GM12875 (cell line): ENCODE results near the gene TBX21.

Experiments used
- H3K4me3 ChIP-seq: one replicate; pipeline ENCODE4 v1.5.1; 2011; ENCODE audit warnings: low read depth, low read length, control low read depth
- TF ChIP-seq, protein P1 (sequence below): IDR thresholded peaks from 2 replicates; pipeline ENCODE4 v1.5.1; 2011; ENCODE audit warnings: low read depth, mild to moderate bottlenecking, control low read depth, inconsistent platforms, low read length, moderate library complexity, borderline replicate concordance; ENCODE audit not compliant: insufficient read depth

TBX21 gene

DNA sequence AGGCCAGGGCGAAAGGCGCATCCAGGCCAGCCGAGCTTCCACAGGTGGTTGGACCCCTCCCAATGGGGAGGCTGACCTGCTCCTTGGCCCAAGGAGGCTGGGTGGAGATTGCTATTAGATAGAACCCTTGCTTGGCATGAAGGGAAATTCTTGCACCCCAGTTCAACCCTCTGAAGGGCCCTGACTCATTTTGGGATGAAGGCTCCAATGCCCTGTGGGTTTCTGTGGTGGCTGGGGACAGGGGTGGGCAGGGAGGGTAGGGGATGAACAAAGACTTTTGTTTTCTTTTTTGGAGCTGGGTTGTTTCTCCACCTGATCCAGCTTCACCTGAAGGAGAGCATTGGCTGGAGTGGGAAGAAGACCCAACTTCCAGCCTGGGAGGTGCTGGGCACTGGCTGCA is 16.7 kb upstream of the TBX21 start:
- TF ChIP-seq, protein P1, sequence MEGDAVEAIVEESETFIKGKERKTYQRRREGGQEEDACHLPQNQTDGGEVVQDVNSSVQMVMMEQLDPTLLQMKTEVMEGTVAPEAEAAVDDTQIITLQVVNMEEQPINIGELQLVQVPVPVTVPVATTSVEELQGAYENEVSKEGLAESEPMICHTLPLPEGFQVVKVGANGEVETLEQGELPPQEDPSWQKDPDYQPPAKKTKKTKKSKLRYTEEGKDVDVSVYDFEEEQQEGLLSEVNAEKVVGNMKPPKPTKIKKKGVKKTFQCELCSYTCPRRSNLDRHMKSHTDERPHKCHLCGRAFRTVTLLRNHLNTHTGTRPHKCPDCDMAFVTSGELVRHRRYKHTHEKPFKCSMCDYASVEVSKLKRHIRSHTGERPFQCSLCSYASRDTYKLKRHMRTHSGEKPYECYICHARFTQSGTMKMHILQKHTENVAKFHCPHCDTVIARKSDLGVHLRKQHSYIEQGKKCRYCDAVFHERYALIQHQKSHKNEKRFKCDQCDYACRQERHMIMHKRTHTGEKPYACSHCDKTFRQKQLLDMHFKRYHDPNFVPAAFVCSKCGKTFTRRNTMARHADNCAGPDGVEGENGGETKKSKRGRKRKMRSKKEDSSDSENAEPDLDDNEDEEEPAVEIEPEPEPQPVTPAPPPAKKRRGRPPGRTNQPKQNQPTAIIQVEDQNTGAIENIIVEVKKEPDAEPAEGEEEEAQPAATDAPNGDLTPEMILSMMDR: no peak
- no peak overlapping the region for H3K4me3 ChIP-seq

DNA sequence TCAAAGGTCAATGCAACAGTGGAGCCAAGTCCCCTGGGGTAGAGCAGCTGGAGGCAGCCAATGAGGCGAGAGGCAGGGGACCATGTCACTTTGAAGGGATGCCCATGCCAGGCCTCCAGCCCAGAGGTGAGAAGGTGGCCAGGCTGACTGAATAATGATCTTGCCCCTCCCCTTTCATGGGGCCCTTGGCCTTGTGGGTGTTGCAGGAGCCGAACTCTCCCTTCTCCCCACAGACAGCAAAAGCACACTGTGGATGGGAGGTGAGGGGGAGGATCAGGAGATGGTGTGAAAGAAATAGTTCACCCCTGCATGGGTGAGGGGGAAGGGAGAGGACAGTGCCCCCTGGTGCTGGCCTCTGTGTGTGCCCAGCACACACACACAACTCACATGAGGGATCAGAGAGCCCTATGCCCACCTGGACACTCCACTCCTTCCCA is 15.8 kb upstream of the TBX21 start:
- H3K4me3 ChIP-seq: no peak overlapping the region
- TF ChIP-seq, protein P1: peak; percentile 44; the same call in 1 of the 2 replicates

DNA sequence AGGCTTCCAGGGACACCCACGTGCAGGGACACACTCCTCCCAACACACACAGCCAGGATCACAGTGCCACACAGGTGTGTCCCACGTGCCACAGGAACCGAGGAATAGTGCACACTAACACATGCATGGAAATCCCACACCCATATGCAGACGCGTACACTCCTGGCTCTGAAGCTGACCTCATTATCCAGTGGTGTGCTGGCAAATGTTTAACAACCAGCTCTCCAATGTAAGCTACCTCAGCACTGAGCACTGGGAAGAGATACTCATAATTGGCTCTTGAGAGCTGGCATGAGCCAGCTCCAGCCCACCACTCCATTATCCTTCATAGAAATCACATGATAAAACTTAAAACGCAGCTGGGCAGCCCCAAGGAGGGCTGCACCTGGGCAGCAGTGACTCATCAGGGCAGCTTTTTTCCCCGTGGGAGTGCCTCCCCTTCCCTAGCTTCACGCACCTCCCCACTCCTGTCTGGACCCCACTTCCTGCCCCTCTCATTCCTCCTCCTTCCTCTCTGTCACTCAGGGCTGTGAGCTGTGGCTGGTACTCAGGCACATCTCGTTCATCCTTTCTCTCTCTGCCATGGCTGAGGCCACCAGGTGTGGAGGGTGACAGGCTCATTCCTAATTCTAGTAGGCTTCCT is 14.9 kb upstream of the TBX21 start:
- H3K4me3 ChIP-seq: no peak overlapping the region
- TF ChIP-seq, protein P1: no peak

DNA sequence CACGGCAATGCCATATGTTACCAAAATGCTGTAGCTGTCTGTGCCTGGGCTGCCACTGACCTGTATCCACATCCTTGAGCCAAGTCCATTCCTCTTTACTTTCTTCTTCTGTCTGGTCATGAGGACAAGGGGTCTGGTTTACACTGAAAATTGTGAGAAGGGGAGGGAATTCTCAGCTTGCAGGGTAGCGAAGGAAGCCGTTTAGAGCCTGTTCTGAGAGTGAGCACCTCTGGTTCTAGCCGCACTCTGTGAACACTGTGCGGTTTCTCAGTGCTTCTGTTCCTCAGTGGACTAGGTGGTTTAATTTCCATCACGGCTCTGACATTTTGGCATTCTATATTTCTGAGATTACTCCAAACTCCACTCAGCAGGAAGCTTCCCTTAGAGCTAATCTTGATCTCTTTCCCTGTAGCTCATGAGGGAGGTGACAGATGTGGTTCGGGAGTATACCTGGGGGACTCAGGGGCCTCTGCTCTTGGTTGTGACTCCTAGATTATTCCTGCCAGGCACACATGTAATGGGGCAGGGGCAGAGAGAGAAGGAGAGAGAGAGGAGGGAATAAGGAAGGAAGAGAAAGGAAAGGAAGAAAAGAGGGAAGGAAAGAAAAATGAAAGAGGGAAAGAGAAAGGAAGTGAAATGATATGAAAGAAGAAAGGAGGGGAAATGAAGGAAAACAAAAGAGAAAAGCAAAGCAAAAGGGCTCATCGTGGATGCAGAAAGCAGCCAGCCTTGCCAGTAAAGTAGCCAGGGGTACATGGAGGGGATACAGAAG is 14.2 kb upstream of the TBX21 start:
- TF ChIP-seq, protein P1: no peak
- H3K4me3 ChIP-seq: no peak overlapping the region

DNA sequence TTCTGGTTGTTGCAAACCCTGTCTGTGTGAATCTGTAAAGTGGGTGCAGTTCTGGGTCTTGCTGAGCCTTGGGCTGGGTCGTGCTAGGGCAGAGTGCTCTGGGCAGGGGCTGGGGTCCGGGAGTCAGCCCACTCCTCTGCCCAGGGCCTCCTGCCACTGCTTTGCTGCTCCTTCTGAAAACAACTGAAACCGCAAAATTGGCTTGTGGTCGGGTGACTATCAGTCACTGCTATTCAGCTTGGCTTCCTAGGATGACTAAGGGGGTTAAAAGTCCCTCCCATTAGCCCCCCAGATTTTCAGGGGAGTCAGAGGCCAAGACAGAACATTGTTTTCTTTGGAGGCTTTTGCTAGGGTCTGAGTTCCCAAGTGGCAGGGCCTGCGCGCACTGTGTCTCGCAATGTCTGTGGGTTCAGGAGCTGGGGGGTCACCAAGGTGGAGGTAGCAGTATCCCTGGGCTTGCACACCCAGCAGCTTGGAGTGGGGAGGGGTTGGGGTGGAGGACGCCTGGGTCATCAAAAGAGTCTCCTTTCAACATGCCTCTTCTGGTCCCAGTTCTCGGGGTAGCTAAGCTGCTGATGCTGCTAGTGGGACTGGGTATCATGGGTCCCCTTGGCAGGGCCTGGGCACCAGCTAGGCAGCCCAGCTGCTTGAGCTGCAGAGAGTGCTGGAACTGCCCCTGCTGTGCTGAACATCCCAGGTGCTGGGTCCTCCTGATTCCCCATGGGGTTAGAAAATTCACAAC is 13.5 kb upstream of the TBX21 start:
- no peak overlapping the region for H3K4me3 ChIP-seq

DNA sequence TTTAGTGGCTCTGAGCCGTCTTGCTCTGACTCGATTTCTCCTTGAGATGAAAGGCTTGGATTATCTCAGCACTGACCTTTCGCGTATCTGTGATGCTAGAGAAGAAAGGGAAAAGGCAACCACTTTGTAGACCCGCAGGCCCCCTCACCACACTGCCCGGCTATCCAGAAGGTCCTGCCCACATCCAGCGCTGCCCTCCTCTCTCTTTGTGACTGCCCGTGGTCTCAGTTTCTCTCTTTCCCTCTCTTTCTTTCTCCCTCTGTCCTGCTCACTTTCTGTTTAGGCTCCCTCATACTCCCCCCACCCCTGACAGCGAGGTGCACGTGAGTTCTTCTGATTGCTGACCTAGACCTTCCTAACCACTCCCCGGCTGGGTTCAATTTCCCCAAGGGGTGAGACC is 12.8 kb upstream of the TBX21 start:
- TF ChIP-seq, protein P1: no peak
- H3K4me3 ChIP-seq: no peak overlapping the region

More for the DNA sequence above, 13.5 kb upstream of the TBX21 start:
- TF ChIP-seq, protein P1: no peak
